Calu3 (cell line): ENCODE data around the gene HORMAD1. TPM values are rescaled to one million over a fixed set of nuclear protein-coding genes. Genes with fewer than 3 reads are reported as not detected.

Experiments used
- BruUV-seq: library from RNA; stranded (reverse); fragments of 400-500 nt; replicated peaks from 2 replicates; lab custom pipeline; 2021; lab: Mats Ljungman, UMichigan
- CTCF ChIA-PET: fragments of 300-600 bp; sonication (Branson Sonifier 250); formaldehyde crosslinking; loops from one replicate; lab custom pipeline; 2022; ENCODE audit warnings: antibody characterized with exemption; lab: Charles Lee
- DNase-seq: peaks from one replicate; pipeline ENCODE4 v3.0.0; 2022
- H3K27ac Mint-ChIP-seq: one replicate; pipeline ENCODE4 v1.8.0; 2022; ENCODE audit warnings: mixed read lengths; ENCODE audit not compliant: unreplicated experiment
- H3K27me3 Mint-ChIP-seq: one replicate; pipeline ENCODE4 v1.8.0; 2022; ENCODE audit warnings: mixed read lengths; ENCODE audit not compliant: unreplicated experiment
- H3K36me3 Mint-ChIP-seq: one replicate; pipeline ENCODE4 v1.8.0; 2022; ENCODE audit warnings: mild to moderate bottlenecking, moderate library complexity, mixed read lengths; ENCODE audit not compliant: insufficient read depth, unreplicated experiment
- H3K4me1 Mint-ChIP-seq: one replicate; pipeline ENCODE4 v1.8.0; 2022; ENCODE audit warnings: mild to moderate bottlenecking, low read depth, mixed read lengths; ENCODE audit not compliant: unreplicated experiment
- H3K4me3 Mint-ChIP-seq: one replicate; pipeline ENCODE4 v1.8.0; 2022; ENCODE audit warnings: mild to moderate bottlenecking, low read depth, moderate library complexity, mixed read lengths; ENCODE audit not compliant: unreplicated experiment
- H3K9me3 Mint-ChIP-seq: one replicate; pipeline ENCODE4 v1.8.0; 2022; ENCODE audit warnings: low read depth, mixed read lengths; ENCODE audit not compliant: unreplicated experiment
- CTCF ChIP-seq: fragments of 200-600 bp; IDR thresholded peaks from one replicate; pipeline ENCODE4 v1.8.0; 2022; ENCODE audit warnings: antibody characterized with exemption; ENCODE audit not compliant: unreplicated experiment
- intact Hi-C: fragments of 100-400 bp; cut with micrococcal nuclease; formaldehyde crosslinking; loops from one replicate; pipeline ENCODE4 v1.10.0; 2022; ENCODE audit not compliant: unreplicated experiment
- total RNA-seq: library from RNA; stranded (reverse); gene quantifications from 2 replicates; pipeline ENCODE4 v1.2.3, GENCODE V29; 2022

Gene HORMAD1
- total RNA-seq, 1 experiment from 2014 or later, result not detected

DNA sequence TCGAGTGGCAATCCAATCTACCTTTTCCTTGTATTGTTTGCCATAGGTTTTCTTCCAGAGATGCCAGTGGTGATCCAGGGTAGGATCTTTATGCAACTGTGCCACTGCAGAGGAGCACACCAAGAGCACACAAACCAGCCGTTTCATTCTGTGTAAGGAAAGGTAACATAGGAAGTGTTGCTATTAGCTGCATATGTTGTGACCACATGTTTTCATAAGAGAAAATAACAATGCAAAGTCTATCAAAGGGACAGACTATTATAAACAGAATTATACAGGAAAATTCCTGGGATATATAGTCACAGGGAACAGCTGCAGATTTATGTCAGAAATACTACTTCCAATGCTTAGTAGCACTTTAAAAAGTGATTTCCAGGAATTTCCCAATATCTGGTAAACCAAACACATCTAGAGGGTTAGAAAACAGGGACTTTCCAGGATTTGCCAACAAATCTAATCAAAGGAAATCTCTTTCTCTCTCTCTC, 44.0 kb upstream of the HORMAD1 start:
- Mint-ChIP-seq H3K27me3 (no peaks in the 10 kb centered on the region), H3K27ac (peak overlapping the region; percentile 98), H3K4me1 (peaks cover 34% of the 10 kb centered on the region), H3K4me3 (peak overlapping the region; percentile 80), H3K9me3 (no peaks in the 10 kb centered on the region), H3K36me3 (peaks cover 22% of the 10 kb centered on the region)
- TF ChIP-seq CTCF, result no peak
- intact Hi-C loops, result no loop called here
- DNase-seq, result peak; percentile 12
- BruUV-seq, result no TSS peak
- CTCF ChIA-PET, result interaction anchor here (0.6 to 1.3 kb wide), 4 partner anchors 11 to 80 kb away, joined by 3 to 5 read pairs (median 3); no protein-coding TSS in a partner anchor

DNA sequence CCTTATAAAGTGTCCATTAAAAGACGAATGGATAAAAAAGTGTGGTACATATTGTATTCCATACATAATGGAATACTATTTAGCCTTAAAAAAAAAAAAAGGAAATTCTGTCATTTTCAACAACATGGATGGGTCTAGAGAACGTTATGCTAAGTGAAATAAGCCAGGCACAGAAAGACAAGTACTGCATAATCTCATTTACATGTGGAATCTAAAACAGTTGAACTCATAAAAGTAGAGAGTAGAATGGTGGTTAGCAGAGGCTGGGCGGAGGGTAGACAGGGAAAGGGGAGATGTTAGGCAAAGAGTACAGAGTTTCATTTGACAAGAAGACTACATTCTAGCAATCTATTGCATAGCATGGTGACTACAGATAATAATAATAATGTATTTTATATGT, 42.3 kb upstream of the HORMAD1 start:
- TF ChIP-seq CTCF, result no peak
- DNase-seq, result no peak
- BruUV-seq, result no TSS peak
- H3K27me3 Mint-ChIP-seq, result no peaks in the 10 kb centered on the region
- peaks cover 34% of the 10 kb centered on the region for H3K4me1 Mint-ChIP-seq
- intact Hi-C loops, result no loop called here
- no peak overlapping the region for H3K4me3 Mint-ChIP-seq
- H3K36me3 Mint-ChIP-seq, result peaks cover 22% of the 10 kb centered on the region
- H3K9me3 Mint-ChIP-seq, result no peaks in the 10 kb centered on the region
- CTCF ChIA-PET, result no interaction called here
- H3K27ac Mint-ChIP-seq, result no peak overlapping the region

GRCh38 chr1:150762552-150762951, 41.9 kb upstream of the HORMAD1 start:
- peaks cover 22% of the 10 kb centered on the region for H3K36me3 Mint-ChIP-seq
- no TSS peak for BruUV-seq
- TF ChIP-seq CTCF, result no peak

GRCh38 chr1:150761801-150762200, 41.1 kb upstream of the HORMAD1 start:
- CTCF ChIA-PET, result no interaction called here
- peaks cover 19% of the 10 kb centered on the region for H3K36me3 Mint-ChIP-seq
- no peak for DNase-seq
- intact Hi-C loops, result no loop called here
- no peaks in the 10 kb centered on the region for H3K9me3 Mint-ChIP-seq
- no peaks in the 10 kb centered on the region for H3K27me3 Mint-ChIP-seq
- no peak for TF ChIP-seq CTCF
- H3K27ac Mint-ChIP-seq, result no peak overlapping the region
- no peak overlapping the region for H3K4me3 Mint-ChIP-seq
- H3K4me1 Mint-ChIP-seq, result peaks cover 33% of the 10 kb centered on the region
- BruUV-seq, result no TSS peak

More at GRCh38 chr1:150762552-150762951, 41.9 kb upstream of the HORMAD1 start:
- Mint-ChIP-seq H3K27me3 (no peaks in the 10 kb centered on the region), H3K4me1 (peaks cover 34% of the 10 kb centered on the region), H3K4me3 (no peak overlapping the region), H3K9me3 (no peaks in the 10 kb centered on the region), H3K27ac (no peak overlapping the region)
- CTCF ChIA-PET, result no interaction called here
- intact Hi-C loops, result no loop called here
- no peak for DNase-seq
